Measurements from ENCODE around the gene SLC9A9.

DNA sequence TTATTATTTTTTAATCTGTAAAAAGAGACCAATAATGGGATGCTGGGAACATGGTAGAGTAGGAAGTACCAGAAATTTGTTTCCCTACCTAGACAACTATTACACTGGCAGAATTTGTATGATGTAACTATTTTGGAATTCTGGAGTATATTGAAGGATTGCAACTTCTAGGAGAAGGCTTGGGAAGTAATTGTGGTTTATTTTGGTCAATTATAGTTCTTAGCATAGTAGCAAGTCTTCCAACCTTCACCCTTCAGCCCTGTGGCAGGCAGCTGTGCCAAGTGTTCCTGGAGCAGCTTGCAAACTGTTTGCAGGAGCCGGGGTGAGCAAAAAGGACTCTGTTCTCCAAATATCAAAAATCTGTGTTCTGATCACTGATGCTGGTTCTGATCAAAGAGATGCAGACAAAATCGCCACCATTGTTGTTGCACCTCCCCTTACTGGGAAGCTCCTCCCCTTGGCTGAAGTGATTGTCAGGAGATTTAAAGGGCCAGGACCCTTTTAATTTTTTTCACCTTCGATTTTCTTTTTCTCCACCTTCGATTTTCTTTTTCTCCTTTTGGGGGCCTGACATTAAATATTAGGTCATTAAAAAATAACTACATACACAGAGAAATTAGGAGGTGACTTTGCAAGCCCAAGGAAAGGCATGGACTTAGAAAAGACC, 363.3 kb downstream of the SLC9A9 start:
- TF ChIP-seq CTCF (conservative IDR thresholded peaks at IDR 0.05 in 1 of 2, IDR thresholded peaks at IDR 0.05 in 1 of 2; ENCODE audit: low read depth in 1 of 2, low read length in 2 of 2) (no peak), EZH2 (IDR thresholded peaks at IDR 0.05; ENCODE audit: low read length, missing control alignments) (no peak)

Data from fibroblast of lung (primary cell).